Measurements from ENCODE around the gene CHAMP1.

The CHAMP1 gene

GRCh38 chr13:114314074-114314912, at the start of gene CHAMP1:
CHAMP1 (plus strand) TSS chr13:114314503; CDS start chr13:114323843, 9,340 bp downstream.
- DNase-seq, result peak; percentile 36 to 65

GRCh38 chr13:114264886-114265611, 49.3 kb upstream of the CHAMP1 start:
- DNase-seq, result no peak

- no peak for DNase-seq
Measured at GRCh38 chr13:114266241-114266640, 48.1 kb upstream of the CHAMP1 start.

- DNase-seq, result no peak
Measured at GRCh38 chr13:114268344-114269280, 45.7 kb upstream of the CHAMP1 start.

GRCh38 chr13:114269281-114269770, 45.0 kb upstream of the CHAMP1 start:
- DNase-seq, result no peak

GRCh38 chr13:114272977-114273376, 41.3 kb upstream of the CHAMP1 start:
- no peak for DNase-seq

GRCh38 chr13:114275304-114275703, 39.0 kb upstream of the CHAMP1 start:
- DNase-seq, result no peak

- DNase-seq, result no peak
Measured at GRCh38 chr13:114279146-114279545, 35.2 kb upstream of the CHAMP1 start.

GRCh38 chr13:114279758-114280355, 34.4 kb upstream of the CHAMP1 start:
- no peak for DNase-seq

- peak in 1 of 2 experiments; percentile 73 for DNase-seq
Measured at GRCh38 chr13:114281351-114282040, 32.8 kb upstream of the CHAMP1 start, which contains the start of gene UPF3A. UPF3A (plus strand) TSS chr13:114281601; CDS start chr13:114281640, 39 bp downstream.

- peak; percentile 34 to 73 for DNase-seq
Measured at GRCh38 chr13:114282041-114282670, 32.1 kb upstream of the CHAMP1 start.

- no peak for DNase-seq
Measured at GRCh38 chr13:114283576-114283975, 30.7 kb upstream of the CHAMP1 start.

GRCh38 chr13:114284680-114285079, 29.6 kb upstream of the CHAMP1 start:
- no peak for DNase-seq

- no peak for DNase-seq
Measured at GRCh38 chr13:114285166-114285808, 29.0 kb upstream of the CHAMP1 start.

GRCh38 chr13:114286808-114287207, 27.5 kb upstream of the CHAMP1 start:
- no peak for DNase-seq

GRCh38 chr13:114288157-114288591, 26.1 kb upstream of the CHAMP1 start:
- no peak for DNase-seq

- DNase-seq, result no peak
Measured at GRCh38 chr13:114296448-114296847, 17.9 kb upstream of the CHAMP1 start.

- no peak for DNase-seq
Measured at GRCh38 chr13:114296902-114297301, 17.4 kb upstream of the CHAMP1 start.

GRCh38 chr13:114298866-114299265, 15.4 kb upstream of the CHAMP1 start:
- no peak for DNase-seq

- DNase-seq, result no peak
Measured at GRCh38 chr13:114299604-114300305, 14.5 kb upstream of the CHAMP1 start.
